Measurements from ENCODE around the gene RFLNA.
A peak's percentile ranks its signal among the peaks of the same experiment; 100 is the strongest.
"Not testable (repeated sequence)": the region's sequence is repeated elsewhere in the genome, so short reads cannot be mapped to it uniquely, and the experiment has no call there.

The RFLNA gene

DNA sequence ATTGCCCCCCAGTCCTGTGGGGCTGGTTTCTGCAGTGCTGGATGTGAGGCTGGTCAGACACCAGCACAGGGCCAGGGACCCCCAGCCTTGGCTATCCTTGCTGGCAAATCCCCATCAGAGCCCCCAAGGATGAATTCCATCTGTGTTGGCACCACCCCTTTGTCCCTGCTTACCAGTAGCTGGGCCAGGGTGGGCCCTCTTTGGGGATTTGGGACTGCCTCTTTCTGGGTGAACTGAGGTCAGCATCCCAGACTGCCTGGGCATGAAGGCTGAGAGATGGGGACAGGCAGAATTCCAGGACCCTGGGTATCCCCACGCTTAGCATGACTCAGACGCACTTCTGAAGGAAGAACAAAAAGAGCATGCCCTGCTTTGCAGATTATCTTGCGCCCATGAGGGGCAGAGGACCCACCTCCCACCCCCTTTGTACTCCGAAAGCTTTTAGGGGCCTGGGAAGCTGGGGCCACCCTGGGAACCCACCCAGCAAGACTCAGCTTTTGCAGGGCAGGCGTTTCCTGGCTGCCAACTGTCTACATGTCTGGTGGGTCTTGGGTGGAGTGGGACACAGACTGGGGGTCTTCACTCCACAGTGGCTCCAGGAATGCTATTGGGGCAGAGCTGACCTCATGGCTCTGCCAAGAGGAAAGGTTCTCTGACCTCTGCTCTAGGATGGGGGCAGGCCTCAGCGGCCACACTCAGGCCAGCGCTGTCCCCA is 26.8 kb downstream of the RFLNA start:
- no peak for DNase-seq

DNA sequence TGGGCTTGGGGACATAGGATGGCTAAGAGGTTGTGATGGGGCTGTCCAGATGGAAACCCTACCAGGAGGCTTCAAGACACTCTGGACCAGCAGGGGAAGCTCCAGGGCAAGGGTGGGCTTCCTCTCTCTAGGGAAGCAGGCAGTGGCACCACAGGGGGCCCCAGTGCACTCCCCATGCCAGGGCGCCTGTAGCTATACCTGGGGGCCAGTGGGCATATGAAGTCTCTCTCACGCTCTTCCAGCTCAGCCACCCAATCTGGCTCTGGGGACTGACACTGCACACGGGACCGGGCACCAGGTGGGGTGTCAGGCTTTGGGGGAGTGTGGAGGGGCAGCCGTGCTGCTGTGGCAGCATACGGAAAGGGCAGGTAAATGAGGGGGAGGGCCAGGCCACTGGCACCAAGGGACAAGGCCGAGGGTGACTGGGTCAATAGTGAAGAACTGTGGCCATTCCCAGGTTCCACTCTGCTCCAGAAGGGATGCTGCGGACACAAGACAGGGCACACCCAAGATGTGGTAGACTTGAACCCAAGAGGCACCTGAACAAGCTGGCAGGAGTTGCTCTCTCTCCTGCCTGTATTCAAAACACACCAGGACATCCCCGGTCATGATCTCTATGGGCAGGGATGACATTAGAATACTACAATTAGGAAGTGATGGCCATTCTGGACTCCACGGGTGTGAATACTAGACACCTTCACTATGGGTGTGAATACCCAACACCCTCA is 27.5 kb downstream of the RFLNA start:
- peak in 1 of 2 experiments; percentile 27 for DNase-seq

DNA sequence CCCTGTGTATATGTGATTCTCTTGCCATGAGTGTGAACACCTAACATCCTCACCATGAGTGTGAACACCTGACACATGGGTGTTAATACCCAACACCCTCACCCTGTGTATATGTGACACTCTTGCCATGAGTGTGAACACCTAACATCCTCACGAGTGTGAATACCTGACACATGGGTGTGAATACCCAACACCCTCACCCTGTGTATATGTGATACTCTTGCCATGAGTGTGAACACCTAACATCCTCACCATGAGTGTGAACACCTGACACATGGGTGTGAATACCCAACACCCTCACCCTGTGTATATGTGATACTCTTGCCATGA is 28.1 kb downstream of the RFLNA start:
- not testable (repeated sequence) for DNase-seq

DNA sequence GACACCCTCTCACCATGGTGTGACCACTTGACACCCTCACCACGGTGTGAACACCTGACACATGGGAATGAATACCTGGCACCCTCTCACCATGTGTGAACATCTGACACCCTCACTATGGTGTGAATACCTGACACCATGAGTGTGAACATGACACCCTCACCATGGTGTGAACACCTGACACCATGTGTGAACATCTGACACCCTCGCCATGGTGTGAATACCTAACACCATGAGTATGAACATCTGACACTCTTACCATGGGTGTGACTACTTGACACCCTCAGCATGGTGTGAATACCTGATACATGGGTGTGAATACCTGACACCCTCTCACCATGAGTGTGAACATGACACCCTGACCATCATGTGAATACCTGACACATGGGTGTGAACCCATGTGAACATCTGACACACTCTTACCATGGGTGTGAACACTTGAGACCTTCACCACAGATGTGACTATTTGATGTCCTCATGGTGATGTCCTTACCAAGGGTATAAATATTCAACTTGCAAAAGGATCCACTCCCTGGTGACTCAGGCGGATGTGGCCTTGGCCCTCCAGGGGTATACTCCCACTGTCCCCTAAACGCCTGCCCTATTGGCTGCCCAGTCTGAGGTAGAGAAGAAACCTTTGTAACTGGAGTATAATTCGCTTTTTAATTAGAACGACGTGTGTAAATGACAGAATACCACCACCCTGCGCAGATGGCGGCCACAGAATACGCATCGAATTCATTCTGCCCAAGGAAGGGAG is 29.1 kb downstream of the RFLNA start:
- DNase-seq: no peak

DNA sequence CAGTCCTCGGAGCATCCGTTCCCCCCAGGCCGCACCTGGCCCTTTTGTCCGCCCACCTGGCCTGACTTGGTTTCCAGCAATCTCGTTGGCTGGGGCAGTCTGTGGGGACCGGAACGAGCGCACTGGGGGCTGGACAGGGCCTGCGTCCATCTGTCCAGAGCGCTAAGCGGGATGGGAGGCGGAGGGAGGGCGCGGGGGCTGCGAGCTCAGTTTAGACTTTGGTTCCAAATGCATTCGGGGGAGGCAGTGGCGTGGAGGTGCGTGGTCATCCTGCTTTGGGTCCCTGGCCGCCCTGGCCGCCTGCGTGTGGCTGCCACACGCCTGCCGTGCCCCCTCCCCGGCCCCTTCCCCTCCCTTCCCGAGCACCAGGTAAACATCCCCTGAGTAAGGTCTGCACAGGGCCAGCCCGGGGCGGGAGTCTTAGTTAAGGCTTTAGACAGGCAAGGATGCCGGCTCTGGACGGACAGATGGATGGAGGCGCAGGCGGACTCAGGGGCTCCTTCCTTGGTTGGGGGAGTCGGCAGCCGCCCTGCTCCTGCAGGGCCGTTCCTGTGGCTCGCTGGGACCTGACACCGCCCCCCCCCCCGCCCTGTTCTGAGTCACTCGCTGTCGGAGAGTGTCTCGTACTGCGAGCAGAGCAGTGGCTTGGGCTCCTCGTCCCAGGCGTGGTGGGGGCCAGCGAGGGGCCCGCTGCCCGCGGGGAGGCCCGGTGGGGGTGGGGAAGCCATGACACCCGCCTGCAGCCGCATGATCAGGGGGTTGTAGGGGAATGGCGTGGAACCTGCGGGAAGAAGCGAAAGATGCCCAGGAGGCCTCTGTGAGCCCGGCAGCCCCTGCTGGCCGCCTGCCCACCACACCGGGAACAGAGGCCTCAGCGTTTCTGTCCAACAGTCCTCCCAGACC is 30.2 kb downstream of the RFLNA start:
- DNase-seq: no peak

DNA sequence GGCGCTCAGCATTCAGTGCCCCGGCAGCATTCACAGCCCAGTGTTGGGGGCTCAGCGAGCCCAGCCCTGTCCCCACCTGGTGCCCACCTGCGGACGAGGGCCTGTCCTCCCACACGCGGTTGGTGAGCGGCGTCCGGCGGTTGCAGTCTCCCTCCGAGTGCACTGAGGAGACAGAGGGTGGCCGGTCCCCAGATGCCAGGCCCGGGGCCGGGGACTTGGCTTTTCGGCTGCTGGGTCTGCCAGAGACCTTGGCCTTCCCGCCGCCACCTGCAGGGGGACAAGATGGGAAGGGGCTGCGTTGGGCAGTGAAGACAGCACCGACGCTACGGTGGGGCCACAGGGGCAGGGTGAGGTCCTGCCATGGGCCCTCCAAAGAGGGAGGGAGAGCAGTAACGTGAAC is 31.2 kb downstream of the RFLNA start:
- no peak for DNase-seq

DNA sequence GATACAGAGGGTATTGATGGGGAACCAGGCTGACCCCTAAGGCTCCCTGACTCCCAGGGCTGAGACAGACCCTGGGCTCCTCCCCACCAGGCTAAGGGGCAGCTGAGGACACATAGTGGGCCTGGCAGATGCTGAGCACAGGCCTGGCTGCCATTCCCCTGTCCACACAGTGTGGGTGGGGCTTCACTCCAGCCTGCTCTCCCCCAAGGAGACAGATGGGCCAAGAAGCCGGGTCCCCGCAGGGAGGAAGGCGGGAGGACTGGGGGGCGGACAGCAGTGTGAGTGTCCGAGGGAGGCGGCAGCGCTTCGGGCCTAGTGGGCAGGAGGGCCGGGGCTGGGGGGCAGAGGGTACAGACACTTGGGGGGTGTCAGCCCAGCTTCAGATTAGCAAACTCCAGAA is 32.0 kb downstream of the RFLNA start:
- peak in 1 of 2 experiments; percentile 31 for DNase-seq

DNA sequence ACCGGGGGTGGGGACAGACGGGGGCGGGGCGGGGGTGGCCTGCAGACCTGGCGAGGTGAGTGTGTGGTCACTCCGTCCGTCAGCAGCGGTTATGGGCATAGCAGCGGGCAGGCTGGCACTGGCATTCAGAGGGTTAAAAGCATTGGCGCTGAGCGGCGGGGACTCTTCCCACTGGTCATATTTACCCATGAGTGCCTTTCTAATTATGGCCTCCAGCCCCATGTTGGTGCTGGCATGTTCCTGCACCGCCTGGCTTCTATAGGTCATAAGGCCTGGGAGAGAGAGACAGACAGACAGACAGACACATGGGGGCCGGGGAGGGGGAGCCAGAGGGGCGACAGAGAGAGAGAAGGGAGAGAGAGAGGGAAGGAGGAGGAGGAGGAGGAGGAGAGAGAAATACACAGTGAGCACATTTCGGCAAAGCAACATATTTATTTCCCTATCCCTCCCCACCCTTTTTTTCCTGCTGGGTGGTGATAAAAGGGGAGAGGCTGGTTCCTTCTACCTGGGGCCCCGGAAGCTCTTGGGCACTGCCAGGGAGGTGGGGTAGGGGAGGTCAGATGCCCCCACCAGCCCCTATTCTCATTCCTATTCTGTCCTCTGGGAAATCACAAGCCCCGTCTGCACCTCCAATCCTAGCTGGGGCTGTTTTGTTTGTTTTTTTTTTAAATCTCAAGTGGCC is 32.6 kb downstream of the RFLNA start:
- DNase-seq: no peak

DNA sequence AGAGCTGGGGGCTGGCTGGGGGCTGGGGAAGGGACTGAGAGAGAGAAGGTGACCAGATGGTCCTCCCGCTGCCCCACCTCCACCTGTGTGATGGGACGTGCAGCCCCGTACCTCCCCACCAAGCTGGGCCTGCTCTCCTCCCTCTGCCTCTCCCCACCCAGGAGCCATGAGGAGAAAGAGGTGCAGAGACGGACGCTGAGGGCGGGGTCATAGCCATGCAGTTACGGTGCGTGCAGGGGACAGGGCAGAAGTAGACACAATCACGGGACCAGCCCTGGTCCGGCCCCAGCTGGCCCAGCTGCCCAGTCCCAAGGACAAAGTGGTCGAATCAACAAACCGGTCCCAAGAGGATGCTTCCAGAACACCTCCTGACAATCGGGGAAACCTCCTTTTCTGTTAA is 33.2 kb downstream of the RFLNA start:
- no peak for DNase-seq

DNA sequence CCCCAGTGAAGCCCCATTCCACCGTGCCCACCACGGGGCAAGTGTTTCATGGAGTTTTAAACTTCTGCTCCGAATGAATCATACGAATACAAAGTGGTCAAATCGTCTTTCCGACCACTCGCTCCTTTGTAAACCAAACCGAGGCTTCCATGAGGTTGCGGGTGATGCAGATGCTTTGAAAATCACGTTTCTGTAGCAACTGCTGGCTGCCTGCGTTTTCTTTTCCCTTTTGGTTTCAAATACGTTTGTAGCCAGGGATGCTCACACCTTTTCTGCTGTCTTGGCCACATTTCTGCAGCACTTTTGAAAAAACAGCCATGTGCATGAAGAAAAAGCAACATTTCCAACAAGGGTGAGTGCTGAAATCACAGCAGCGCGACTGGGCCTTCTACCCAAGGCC is 33.7 kb downstream of the RFLNA start:
- DNase-seq: no peak

DNA sequence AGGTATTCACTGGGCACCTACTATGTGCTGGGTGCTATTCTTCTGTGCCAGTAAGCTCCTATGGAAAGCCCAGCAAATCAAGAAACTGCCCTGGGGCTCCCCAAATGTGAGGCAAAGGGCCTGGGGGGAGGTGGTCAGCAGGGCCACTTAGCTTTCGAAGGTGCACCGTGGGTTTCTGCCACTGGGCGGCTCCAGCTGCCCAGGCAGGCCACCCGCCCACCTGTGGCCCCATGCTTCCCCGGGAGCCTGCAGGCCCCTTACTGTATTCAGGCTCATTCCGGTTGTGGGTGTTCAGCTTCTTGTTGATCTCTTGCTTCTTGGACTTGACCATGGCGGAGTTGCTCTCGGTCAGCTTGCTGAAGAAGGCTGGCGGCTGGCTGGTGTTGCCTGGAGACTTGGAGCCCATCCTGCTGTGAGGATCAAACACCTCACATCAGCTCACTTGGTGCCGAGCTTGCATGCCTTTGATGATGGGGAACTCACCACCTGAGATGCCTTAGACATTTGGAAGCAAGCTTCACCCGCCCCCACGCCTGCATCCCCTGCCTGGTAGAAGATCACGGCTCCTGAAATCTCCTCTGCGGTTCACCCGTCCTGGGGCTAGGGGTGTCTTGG is 37.3 kb downstream of the RFLNA start:
- peak in 1 of 2 experiments; percentile 16 for DNase-seq

DNA sequence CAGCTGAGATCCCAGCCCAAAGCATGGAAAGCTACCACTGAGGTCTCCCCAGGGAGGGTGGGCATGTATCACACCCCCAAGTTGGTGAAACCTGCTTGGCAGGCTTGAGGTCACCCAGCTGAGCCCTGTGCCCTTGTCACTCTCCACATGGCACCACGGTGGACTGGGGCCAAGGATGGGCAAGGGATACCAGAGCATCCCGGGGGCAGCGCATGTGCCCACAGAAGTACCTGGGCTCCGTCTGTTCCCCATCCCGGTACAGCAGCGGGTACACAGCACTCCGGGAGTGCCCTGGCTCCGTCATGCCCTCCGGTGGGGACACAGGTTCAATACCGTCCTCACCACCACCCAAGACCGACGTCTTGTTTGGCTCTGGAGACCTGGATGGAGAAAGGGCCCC is 38.0 kb downstream of the RFLNA start:
- DNase-seq: no peak

DNA sequence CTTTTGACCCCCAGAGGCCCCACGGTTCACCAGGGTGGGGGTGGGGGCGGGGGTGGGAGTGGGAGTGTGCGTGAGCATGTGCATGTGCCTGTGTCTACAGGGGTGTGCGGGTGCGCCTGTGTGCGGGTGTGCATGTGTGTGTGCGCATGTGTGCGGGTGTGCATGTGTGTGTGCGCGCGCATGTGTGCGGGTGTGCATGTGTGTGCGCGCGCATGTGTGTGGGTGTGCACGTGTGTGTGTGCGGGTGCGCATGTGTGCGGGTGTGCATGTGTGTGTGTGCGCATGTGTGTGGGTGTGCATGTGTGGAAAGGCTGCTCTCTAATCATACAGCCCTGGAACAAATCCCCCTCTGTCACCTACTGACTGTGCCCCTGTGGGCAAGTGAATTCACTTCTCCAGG is 38.8 kb downstream of the RFLNA start:
- DNase-seq: no peak

DNA sequence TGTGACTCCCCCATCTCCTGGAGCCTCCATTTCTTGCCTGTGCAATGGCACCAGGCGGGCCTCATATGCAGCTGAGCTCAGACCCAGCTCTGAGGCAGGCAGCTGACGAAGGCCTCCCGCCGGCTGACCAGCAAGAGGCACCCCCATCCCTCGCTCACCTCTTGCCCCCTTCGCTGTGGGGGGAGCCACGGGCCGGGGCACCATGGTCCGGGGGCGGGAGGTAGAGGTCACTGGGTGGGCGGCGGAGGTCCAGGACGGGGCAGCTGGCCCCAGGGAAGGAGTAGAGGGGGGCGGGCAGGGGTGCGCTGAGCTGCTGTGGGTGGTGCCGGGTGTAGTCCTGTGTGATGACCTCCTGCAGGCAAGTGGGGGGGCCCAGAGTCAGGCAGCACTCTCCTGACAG is 39.4 kb downstream of the RFLNA start:
- no peak for DNase-seq

DNA sequence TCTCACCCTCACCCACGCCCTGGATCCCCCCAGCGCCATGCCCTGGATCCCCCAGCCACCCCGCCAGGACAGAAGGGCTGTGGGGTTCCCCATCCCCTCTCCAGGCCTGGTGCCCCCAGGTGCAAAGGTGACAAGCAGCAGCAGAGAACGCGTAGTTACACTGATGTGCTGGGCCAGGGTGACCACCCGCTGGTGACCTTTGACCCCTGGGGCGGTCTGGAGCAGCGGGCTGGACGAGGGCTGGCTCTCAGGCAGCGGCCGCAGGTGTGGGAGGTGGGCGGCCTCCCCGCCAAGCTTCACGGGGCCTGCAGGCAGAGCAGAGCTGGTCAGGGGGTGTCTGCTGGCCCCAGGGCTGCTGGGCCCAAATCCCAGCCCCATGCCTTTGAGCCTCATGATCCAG is 40.1 kb downstream of the RFLNA start:
- no peak for DNase-seq

DNA sequence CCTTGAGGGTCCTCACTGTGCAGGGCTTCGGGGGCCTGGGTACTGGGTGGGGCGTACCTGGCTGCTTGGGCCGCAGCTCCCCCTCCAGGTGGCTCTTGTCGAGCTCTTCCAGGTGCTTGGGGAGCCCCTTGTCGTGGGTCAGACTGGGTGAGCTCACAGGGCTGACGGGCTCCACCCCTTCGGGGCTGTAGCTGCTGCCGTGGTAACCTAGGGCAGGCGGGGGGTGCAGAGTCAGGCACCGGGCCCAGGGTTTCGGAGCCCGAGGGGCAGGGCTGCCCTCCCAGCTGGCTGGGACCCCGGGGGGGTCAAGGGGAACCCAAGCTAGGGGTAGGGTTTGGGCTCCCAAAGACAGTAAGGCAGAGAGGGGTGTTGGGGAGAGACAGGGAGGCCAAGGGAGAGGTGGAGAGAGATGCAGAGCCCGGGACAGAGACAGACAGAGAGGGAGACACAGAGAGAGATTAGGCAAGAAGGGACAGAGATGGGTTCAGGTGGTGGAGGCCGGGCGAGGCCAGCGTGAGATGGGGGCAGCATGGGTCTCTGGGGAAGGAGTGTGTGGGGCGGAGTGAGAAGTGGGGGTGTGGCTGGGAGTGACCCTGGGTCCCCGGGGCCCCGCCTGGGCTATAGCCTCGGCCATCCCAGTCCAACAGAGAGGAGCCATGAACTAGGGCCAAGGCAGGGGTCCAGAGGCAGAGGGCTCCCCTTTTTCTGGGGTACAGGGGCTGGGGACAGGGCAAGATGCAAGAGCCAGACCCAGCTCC is 40.7 kb downstream of the RFLNA start:
- DNase-seq: no peak

DNA sequence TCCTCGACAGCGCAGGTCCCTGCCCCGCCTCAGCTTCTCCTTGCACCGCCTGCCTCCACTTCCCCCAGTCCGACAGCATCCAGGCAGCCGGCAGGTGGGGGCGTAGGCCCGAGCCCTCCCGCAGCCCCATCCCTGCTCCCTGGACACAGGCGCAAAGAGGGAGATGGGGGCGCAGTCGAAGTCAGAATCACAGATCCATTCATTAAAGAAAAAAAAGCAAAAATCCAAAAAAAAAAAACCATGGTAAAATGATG is 41.2 kb downstream of the RFLNA start:
- no peak for DNase-seq

DNA sequence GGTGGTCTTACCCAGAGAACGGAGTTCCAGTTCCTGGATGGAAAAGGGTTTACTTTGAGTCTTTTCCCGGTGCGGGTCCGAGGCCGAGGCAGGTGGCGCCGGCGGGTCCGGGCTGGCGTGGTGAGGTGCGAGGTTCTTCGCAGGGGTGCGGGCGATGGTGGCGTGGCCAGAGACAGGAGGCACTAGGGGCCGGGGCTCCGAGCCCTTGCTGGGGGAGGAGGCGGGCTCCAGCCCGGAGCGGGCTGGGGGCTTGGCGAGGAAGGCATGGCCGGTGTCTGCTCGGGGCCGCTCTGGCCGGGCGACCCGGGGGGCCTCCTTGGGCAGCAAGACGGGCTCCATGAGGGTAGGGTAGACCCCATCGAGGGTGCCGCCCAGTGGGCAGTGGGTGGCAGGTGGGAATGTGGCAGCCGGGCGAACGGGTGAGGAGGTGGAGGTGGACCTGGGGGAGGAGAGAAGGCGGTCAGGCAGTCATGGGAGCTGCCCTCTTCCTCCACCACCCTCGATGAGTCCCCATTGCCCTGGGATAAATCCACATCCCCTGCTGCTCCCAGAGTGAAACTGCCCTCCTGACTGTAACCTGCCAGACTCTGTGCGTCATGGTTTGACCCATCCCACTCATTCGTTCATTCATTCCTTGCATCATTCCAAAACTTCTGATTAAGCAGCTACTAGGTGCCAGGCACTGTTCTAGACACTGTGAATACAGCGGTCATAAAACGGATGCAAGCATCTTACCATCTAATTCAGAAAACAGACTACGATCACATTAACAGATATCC is 42.0 kb downstream of the RFLNA start:
- DNase-seq: no peak

DNA sequence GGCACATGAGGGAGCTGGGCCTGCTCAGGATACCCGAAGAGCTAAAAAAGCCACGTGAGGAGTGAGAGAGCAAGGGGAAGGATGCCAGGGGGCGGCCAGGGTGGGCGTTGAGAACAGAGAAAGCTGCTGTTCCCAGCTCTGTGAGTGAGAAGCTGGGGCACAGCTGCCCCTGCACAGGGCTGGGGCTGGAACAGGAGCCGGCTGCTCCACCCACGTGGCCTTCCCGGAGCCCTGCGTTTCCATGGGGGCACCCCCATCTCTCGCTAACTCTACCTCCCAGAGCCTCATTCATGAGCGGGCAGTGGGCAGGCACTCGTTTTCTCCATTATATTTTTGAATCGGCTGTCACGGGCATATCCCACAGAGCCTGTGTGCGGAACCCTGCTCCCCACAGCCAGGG is 42.7 kb downstream of the RFLNA start:
- DNase-seq: no peak

DNA sequence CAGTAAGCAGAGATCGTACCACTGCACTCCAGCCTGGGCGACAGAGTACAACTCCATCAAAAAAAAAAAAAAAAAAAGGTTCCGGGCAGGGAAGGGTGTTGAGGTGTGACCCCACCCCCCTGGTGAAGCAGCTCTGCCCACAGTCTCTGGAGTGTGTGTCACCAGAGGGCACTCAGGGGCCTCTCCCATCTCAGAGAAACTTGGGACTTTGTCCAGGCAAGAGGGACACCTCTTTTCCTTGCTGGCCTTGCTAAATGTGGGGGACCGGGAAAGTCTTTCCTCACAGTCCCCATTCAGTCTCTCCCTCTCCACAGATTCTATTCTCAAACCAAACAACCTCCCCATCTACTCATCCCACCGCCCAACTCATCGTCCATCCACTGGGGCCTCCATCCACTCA is 43.6 kb downstream of the RFLNA start:
- DNase-seq: no peak
